T1000 (cell line): ENCODE results near the gene HYCC2.
"Not testable (repeated sequence)": the region's sequence is repeated elsewhere in the genome, so short reads cannot be mapped to it uniquely, and the experiment has no call there.

Experiments
- DNase-seq: peaks from one replicate; lab custom pipeline; 2025; ENCODE audit warnings: mixed read lengths; lab: John Stamatoyannopoulos, UW

HYCC2 gene

DNA sequence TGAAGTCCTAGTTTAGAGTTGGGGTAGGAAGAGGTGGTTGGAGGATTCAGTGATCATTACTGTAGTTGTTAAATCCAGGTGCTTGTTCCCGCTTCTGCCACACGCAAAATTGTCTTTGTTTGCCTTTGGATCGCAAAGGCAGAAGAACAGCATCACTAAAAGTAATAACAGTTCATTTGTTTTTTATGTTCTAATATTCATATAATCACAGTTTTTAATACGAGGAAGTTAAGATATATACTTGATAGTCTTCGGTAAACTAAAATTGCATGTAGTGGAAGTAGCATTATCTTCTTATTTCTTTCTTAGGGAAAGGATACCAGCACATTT is 695 bp upstream of the HYCC2 start:
- DNase-seq: no peak

DNA sequence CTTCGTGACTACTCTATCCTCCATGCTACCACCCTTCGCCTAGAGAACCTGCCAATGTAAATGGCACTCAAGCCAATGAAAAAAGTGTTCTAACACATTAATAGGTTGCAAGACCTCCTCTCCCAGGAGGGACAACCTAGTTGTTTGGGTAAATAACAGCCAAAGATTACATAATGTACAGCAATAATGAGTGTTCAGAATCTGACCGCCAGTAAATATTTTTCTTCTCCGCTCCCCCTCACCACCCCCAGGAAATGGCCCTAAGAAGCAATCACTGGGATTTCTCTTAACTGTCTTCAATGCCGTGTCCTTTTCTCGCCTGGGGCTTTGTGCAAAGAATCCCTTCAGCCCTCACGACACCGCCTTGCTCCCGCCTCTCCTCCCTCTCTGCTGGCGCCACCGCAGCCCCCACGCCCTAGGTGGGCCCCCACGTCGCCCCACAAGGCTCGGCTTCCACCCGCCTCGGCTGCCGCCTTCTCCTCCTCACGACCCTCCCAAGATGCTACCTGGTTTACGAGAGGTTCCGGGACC is 458 bp downstream of the HYCC2 start:
- no peak for DNase-seq

DNA sequence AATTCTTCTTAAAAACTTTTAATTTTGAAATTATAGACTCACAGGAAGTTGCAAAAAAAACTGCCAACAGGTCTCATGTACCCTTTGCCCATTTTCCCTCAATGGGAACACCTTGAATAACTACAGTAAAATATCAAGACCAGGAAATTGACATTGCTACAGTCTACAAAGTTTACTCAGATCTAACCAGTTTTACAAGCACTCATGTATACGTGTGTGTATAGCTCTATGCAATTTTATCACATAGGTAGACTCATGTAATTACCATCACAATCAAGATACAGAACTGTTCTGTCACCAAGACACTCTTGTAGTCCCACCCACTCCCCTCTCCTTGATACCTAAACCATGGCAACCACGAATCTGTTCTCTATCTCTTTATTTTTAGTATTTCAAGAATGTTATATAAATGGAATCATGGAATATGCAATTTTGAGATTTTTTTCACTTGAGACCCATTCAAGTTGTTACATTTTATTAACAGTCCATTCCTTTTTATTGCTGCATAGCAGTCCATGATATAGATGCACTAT is 6.6 kb downstream of the HYCC2 start:
- DNase-seq: no peak

- not testable (repeated sequence) for DNase-seq
Measured at GRCh38 chr2:201063516-201063915, 8.0 kb downstream of the HYCC2 start.

- DNase-seq: no peak
Measured at GRCh38 chr2:201059961-201060755, 11.3 kb downstream of the HYCC2 start.

- DNase-seq: no peak
Measured at GRCh38 chr2:201058914-201059313, 12.6 kb downstream of the HYCC2 start.

DNA sequence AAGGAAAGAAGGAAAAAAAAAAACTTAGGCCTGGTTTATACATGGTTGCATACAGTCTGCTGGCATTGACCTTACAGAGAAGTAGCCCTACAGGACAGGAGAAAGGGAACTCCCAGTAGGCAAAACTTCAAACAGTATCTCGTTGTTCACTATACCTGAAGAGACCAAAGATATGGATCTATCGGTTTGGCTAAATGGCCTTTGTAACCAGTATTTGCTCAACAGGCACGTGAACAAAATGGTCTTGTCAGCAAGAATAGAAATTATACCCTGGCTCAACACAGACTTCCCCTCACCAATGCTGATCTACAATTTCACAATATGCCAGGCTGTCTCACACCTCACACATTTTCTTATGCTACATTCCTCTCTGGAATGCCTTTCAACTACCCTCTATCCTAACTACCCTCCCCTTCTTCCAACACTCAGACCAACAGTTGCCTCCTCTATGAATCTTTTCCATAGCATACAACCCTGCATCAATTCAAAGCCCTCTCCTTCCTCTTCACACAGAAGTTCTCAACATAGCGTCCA is 13.7 kb downstream of the HYCC2 start:
- DNase-seq: no peak

GRCh38 chr2:201057087-201057521 is 14.4 kb downstream of the HYCC2 start:
- DNase-seq: no peak

DNA sequence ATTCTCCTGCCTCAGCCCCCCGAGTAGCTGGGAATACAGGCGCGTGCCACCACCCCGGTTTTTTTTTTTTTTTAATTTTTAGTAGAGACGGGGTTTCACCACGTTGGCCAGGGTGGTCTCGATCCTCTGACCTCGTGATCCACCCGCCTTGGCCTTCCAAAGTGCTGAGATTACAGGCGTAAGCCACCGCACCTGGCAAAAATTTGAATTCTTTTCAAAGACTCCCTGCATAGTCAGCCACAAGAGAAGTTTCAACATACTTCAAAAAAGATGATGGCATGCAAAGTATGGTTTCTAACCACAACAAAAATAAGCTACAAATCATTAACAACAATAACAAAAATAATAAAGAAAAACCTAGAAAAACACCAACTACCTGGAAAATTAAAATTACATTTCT is 22.0 kb downstream of the HYCC2 start:
- no peak for DNase-seq

GRCh38 chr2:201046881-201047280 is 24.6 kb downstream of the HYCC2 start:
- DNase-seq: no peak

DNA sequence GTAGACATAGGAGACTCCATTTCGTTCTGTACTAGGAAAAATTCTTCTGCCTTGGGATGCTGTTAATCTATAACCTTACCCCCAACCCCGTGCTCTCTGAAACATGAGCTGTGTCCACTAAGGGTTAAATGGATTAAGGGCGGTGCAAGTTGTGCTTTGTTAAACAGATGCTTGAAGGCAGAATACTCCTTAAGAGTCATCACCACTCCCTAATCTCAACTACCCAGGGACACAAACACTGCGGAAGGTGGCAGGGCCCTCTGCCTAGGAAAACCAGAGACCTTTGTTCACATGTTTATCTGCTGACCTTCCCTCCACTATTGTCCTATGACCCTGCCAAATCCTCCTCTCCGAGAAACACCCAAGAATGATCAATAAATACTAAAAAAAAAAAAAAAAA is 28.4 kb downstream of the HYCC2 start:
- not testable (repeated sequence) for DNase-seq

DNA sequence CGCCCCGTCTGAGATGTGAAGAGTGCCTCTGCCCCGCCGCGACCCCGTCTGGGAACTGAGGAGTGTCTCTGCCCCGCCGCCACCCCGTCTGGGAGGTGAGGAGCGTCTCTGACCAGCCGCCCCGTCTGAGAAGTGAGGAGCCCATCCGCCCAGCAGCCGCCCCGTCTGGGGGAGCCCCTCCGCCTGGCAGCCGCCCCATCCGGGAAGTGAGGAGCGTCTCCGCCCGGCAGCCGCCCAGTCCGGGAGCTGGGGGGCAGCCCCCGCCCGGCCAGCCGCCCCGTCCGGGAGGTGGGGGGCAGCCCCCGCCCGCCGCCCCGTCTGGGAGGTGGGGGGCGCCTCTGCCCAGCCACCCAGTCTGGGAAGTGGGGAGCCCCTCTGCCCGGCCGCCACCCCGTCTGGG is 29.0 kb downstream of the HYCC2 start:
- DNase-seq: not testable (repeated sequence)

GRCh38 chr2:201040867-201041628 is 30.4 kb downstream of the HYCC2 start:
- no peak for DNase-seq

GRCh38 chr2:201038855-201039254 is 32.6 kb downstream of the HYCC2 start:
- no peak for DNase-seq

DNA sequence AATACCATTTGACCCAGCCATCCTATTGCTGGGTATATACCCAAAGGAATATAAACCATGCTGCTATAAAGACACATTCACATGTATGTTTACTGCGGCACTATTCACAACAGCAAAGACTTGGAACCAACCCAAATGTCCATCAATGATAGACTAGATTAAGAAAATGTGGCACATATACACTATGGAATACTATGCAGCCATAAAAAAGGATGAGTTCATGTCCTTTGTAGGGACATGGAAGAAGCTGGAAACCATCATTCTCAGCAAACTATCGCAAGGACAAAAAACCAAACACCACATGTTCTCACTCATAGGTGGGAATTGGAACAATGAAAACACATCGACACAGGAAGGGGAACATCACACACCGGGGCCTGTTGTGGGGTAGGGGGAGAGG is 33.1 kb downstream of the HYCC2 start:
- DNase-seq: not testable (repeated sequence)

DNA sequence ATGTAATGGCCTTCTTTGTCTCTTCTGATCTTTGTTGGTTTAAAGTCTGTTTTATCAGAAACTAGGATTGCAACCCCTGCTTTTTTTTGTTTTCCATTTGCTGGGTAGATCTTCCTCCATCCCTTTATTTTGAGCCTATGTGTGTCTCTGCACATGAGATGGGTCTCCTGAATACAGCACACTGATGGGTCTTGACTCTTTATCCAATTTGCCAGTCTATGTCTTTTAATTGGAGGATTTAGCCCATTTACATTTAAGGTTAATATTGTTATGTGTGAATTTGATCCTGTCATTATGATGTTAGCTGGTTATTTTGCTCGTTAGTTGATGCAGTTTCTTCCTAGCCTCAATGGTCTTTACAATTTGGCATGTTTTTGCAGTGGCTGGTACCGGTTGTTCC is 37.1 kb downstream of the HYCC2 start:
- not testable (repeated sequence) for DNase-seq

- DNase-seq: no peak
Measured at GRCh38 chr2:201024518-201024917, 47.0 kb downstream of the HYCC2 start.

- no peak for DNase-seq
Measured at GRCh38 chr2:201021914-201022313, 49.6 kb downstream of the HYCC2 start.
